Breast epithelium (tissue), 4 donors: ENCODE data around the gene MAF. TPM values are rescaled to one million over a fixed set of nuclear protein-coding genes. Genes with fewer than 3 reads are reported as not detected.

Experiments
- DNase-seq, 2 donors: peaks; one replicate each; pipeline ENCODE4 v3.0.0-alpha.2; 2019; ENCODE audit warnings: low spot score in 2 of 2
- H3K27ac ChIP-seq, 2 donors: fragments of 200-600 bp; sonication (generic) in 1 of 2; one replicate each; pipeline ENCODE4 v1.5.1; 2016 to 2019; ENCODE audit warnings: mild to moderate bottlenecking in 1 of 2
- H3K27me3 ChIP-seq, 2 donors: fragments of 200-600 bp; sonication (generic) in 1 of 2; one replicate each; pipeline versions ENCODE4 v1.5.1 to v1.6.0; 2017 to 2019; ENCODE audit warnings: control low read depth in 1 of 2, mild to moderate bottlenecking in 1 of 2
- H3K36me3 ChIP-seq: fragments of 200-600 bp; one replicate; pipeline ENCODE4 v1.5.1; 2019
- H3K4me1 ChIP-seq, 2 donors: fragments of 200-600 bp; sonication (generic); one replicate each; pipeline ENCODE4 v1.5.1; 2016 to 2019; ENCODE audit warnings: control low read depth in 1 of 2
- H3K4me3 ChIP-seq, 3 donors: fragments of 200-600 bp; sonication (generic); 1 replicate in 2 of 3; 2 replicates in 1 of 3; pipeline ENCODE4 v1.5.1; 2016 to 2019; ENCODE audit warnings: mild to moderate bottlenecking in 3 of 3, moderate library complexity in 2 of 3
- H3K9me3 ChIP-seq, 2 donors: fragments of 200-600 bp; sonication (generic) in 1 of 2; one replicate each; pipeline ENCODE4 v1.5.1; 2016 to 2019; ENCODE audit warnings: control low read depth in 1 of 2
- CTCF ChIP-seq, 3 donors: fragments of 450-650 bp; IDR thresholded peaks; one replicate each; pipeline ENCODE4 v1.5.1; 2016 to 2017; ENCODE audit warnings: antibody characterized with exemption in 3 of 3, mild to moderate bottlenecking in 3 of 3, moderate library complexity in 3 of 3
- POLR2A ChIP-seq: fragments of 450-650 bp; IDR thresholded peaks from one replicate; pipeline ENCODE4 v1.6.1; 2016; ENCODE audit warnings: antibody characterized with exemption, mild to moderate bottlenecking, moderate library complexity
- POLR2AphosphoS5 ChIP-seq, 3 donors: sonication (generic); formaldehyde crosslinking; IDR thresholded peaks; one replicate each; pipeline ENCODE4 v1.6.1; 2017; ENCODE audit warnings: antibody characterized with exemption in 3 of 3
- intact Hi-C: fragments of 100-400 bp; cut with DNase I; formaldehyde crosslinking; loops from one replicate; pipeline ENCODE4 v1.15.1; 2023; ENCODE audit warnings: low total_unique reads
- total RNA-seq, 3 donors: library from RNA; depleted of rRNA; stranded (reverse); fragments of >200 nt; gene quantifications; one replicate each; pipeline ENCODE4 v1.1.0, GENCODE V29; 2016

MAF gene
- total RNA-seq, 3 donors from 2014 or later: 21.8 to 66.6 (median 37.0) TPM

GRCh38 chr16:79587897-79588296 lies 12.6 kb downstream of the MAF start:
- no peak overlapping the region for H3K4me3 ChIP-seq
- intact Hi-C loops: no loop called here

GRCh38 chr16:79587296-79587695 lies 13.2 kb downstream of the MAF start:
- Histone ChIP-seq H3K4me3 (no peak overlapping the region), H3K9me3 (no peaks in the 10 kb centered on the region), H3K27ac (no peak overlapping the region), H3K4me1 (peaks cover 0 to 2% of the 10 kb centered on the region in 2 donors), H3K36me3 (no peaks in the 10 kb centered on the region), H3K27me3 (no peaks in the 10 kb centered on the region)
- intact Hi-C loops: no loop called here
- DNase-seq: no peak
- TF ChIP-seq CTCF (IDR thresholded peaks at IDR 0.05): no peak
- TF ChIP-seq POLR2AphosphoS5 (IDR thresholded peaks at IDR 0.05): no peak
- TF ChIP-seq POLR2A: no peak

More at GRCh38 chr16:79587897-79588296, 12.6 kb downstream of the MAF start:
- DNase-seq: no peak
- Histone ChIP-seq H3K27ac (no peak overlapping the region), H3K4me1 (peaks cover 0 to 2% of the 10 kb centered on the region in 2 donors), H3K27me3 (no peaks in the 10 kb centered on the region), H3K36me3 (no peaks in the 10 kb centered on the region), H3K9me3 (no peaks in the 10 kb centered on the region)
- no peak for TF ChIP-seq POLR2A
- TF ChIP-seq CTCF (IDR thresholded peaks at IDR 0.05): no peak
- TF ChIP-seq POLR2AphosphoS5 (IDR thresholded peaks at IDR 0.05): no peak

GRCh38 chr16:79582789-79583188 lies 17.7 kb downstream of the MAF start:
- H3K27me3 ChIP-seq: no peaks in the 10 kb centered on the region
- no peaks in the 10 kb centered on the region for H3K4me1 ChIP-seq
- TF ChIP-seq CTCF (IDR thresholded peaks at IDR 0.05) (no peak), POLR2AphosphoS5 (IDR thresholded peaks at IDR 0.05) (no peak), POLR2A (no peak)
- intact Hi-C loops: no loop called here
- no peak overlapping the region for H3K27ac ChIP-seq
- no peak for DNase-seq
- H3K9me3 ChIP-seq: no peaks in the 10 kb centered on the region
- H3K36me3 ChIP-seq: no peaks in the 10 kb centered on the region
- H3K4me3 ChIP-seq: no peak overlapping the region

GRCh38 chr16:79580453-79581191 lies 19.9 kb downstream of the MAF start:
- H3K27me3 ChIP-seq: no peaks in the 10 kb centered on the region
- no peak for DNase-seq
- intact Hi-C loops: no loop called here
- H3K4me1 ChIP-seq: no peaks in the 10 kb centered on the region
- H3K9me3 ChIP-seq: no peaks in the 10 kb centered on the region
- TF ChIP-seq POLR2AphosphoS5 (IDR thresholded peaks at IDR 0.05): no peak
- no peak for TF ChIP-seq POLR2A
- TF ChIP-seq CTCF (IDR thresholded peaks at IDR 0.05): no peak
- H3K36me3 ChIP-seq: no peaks in the 10 kb centered on the region
- no peak overlapping the region for H3K4me3 ChIP-seq
- H3K27ac ChIP-seq: no peak overlapping the region

- TF ChIP-seq POLR2AphosphoS5 (IDR thresholded peaks at IDR 0.05) (no peak), POLR2A (no peak), CTCF (IDR thresholded peaks at IDR 0.05) (no peak)
- H3K36me3 ChIP-seq: no peaks in the 10 kb centered on the region
- no peak for DNase-seq
- H3K9me3 ChIP-seq: no peaks in the 10 kb centered on the region
- intact Hi-C loops: no loop called here
- no peak overlapping the region for H3K27ac ChIP-seq
- H3K4me1 ChIP-seq: no peaks in the 10 kb centered on the region
- H3K27me3 ChIP-seq: no peaks in the 10 kb centered on the region
- no peak overlapping the region for H3K4me3 ChIP-seq
These were observed 23.9 kb downstream of the MAF start for GRCh38 chr16:79576602-79577001.
